ENCODE measurements around the gene RBP3.

RBP3 gene

GRCh38 chr10:47356708-47357107 is 8.5 kb downstream of the RBP3 start:
- Mint-ChIP-seq H3K36me3 (no peaks in the 10 kb centered on the region), H3K4me3 (no peak overlapping the region), H3K27ac (no peak overlapping the region), H3K4me1 (no peaks in the 10 kb centered on the region), H3K9me3 (no peaks in the 10 kb centered on the region)
- ATAC-seq = no peak
- DNase-seq (ENCODE audit: low spot score in 2 of 2) = no peak

- Mint-ChIP-seq H3K27ac (no peak overlapping the region), H3K36me3 (no peaks in the 10 kb centered on the region), H3K4me3 (no peak overlapping the region), H3K9me3 (no peaks in the 10 kb centered on the region), H3K4me1 (no peaks in the 10 kb centered on the region)
- DNase-seq (ENCODE audit: low spot score in 2 of 2) (no peak), ATAC-seq (no peak)
These were observed 9.0 kb downstream of the RBP3 start for GRCh38 chr10:47357131-47357582.

GRCh38 chr10:47357911-47358310 is 9.7 kb downstream of the RBP3 start:
- DNase-seq (ENCODE audit: low spot score in 2 of 2) (no peak), ATAC-seq (no peak)
- Mint-ChIP-seq H3K27ac (no peak overlapping the region), H3K9me3 (no peaks in the 10 kb centered on the region), H3K4me3 (no peak overlapping the region), H3K4me1 (no peaks in the 10 kb centered on the region), H3K36me3 (no peaks in the 10 kb centered on the region)

GRCh38 chr10:47358457-47358856 is 10.3 kb downstream of the RBP3 start:
- no peaks in the 10 kb centered on the region for H3K4me1 Mint-ChIP-seq
- H3K27ac Mint-ChIP-seq = no peak overlapping the region
- H3K4me3 Mint-ChIP-seq = no peak overlapping the region
- DNase-seq (ENCODE audit: low spot score in 2 of 2) (no peak), ATAC-seq (peak; percentile 20)
- no peaks in the 10 kb centered on the region for H3K36me3 Mint-ChIP-seq
- H3K9me3 Mint-ChIP-seq = no peaks in the 10 kb centered on the region

GRCh38 chr10:47359101-47359500 is 10.9 kb downstream of the RBP3 start:
- Mint-ChIP-seq H3K27ac (no peak overlapping the region), H3K36me3 (no peaks in the 10 kb centered on the region), H3K4me3 (no peak overlapping the region), H3K4me1 (no peaks in the 10 kb centered on the region), H3K9me3 (no peaks in the 10 kb centered on the region)
- DNase-seq (ENCODE audit: low spot score in 2 of 2) (no peak), ATAC-seq (no peak)

GRCh38 chr10:47359626-47360418 is 11.7 kb downstream of the RBP3 start:
- H3K4me3 Mint-ChIP-seq = no peak overlapping the region
- DNase-seq (ENCODE audit: low spot score in 2 of 2) (no peak), ATAC-seq (no peak)
- no peaks in the 10 kb centered on the region for H3K9me3 Mint-ChIP-seq
- no peak overlapping the region for H3K27ac Mint-ChIP-seq
- no peaks in the 10 kb centered on the region for H3K36me3 Mint-ChIP-seq
- H3K4me1 Mint-ChIP-seq = no peaks in the 10 kb centered on the region

- no peak overlapping the region for H3K27ac Mint-ChIP-seq
- H3K4me1 Mint-ChIP-seq = no peaks in the 10 kb centered on the region
- ATAC-seq (no peak), DNase-seq (ENCODE audit: low spot score in 2 of 2) (no peak)
- H3K9me3 Mint-ChIP-seq = no peaks in the 10 kb centered on the region
- no peaks in the 10 kb centered on the region for H3K36me3 Mint-ChIP-seq
- no peak overlapping the region for H3K4me3 Mint-ChIP-seq
These were observed 12.4 kb downstream of the RBP3 start for GRCh38 chr10:47360419-47361040.

GRCh38 chr10:47361293-47361692 is 13.1 kb downstream of the RBP3 start:
- peak in 1 of 2 donors; percentile 62 for DNase-seq (ENCODE audit: low spot score in 2 of 2)
- Mint-ChIP-seq H3K4me1 (no peaks in the 10 kb centered on the region), H3K36me3 (no peaks in the 10 kb centered on the region), H3K4me3 (no peak overlapping the region), H3K27ac (no peak overlapping the region), H3K9me3 (no peaks in the 10 kb centered on the region)
- no peak for ATAC-seq

GRCh38 chr10:47362199-47362598 is 14.0 kb downstream of the RBP3 start:
- Mint-ChIP-seq H3K27ac (no peak overlapping the region), H3K4me3 (no peak overlapping the region), H3K4me1 (no peaks in the 10 kb centered on the region), H3K9me3 (no peaks in the 10 kb centered on the region), H3K36me3 (no peaks in the 10 kb centered on the region)
- DNase-seq (ENCODE audit: low spot score in 2 of 2) (no peak), ATAC-seq (no peak)

- Mint-ChIP-seq H3K36me3 (no peaks in the 10 kb centered on the region), H3K27ac (no peak overlapping the region), H3K4me3 (no peak overlapping the region), H3K4me1 (no peaks in the 10 kb centered on the region), H3K9me3 (no peaks in the 10 kb centered on the region)
- ATAC-seq = no peak
- DNase-seq (ENCODE audit: low spot score in 2 of 2) = no peak
These were observed 15.6 kb downstream of the RBP3 start for GRCh38 chr10:47363781-47364180.

GRCh38 chr10:47364366-47364765 is 16.2 kb downstream of the RBP3 start:
- Mint-ChIP-seq H3K36me3 (no peaks in the 10 kb centered on the region), H3K4me3 (no peak overlapping the region), H3K4me1 (no peaks in the 10 kb centered on the region), H3K27ac (no peak overlapping the region), H3K9me3 (no peaks in the 10 kb centered on the region)
- DNase-seq (ENCODE audit: low spot score in 2 of 2) = no peak
- ATAC-seq = no peak

GRCh38 chr10:47364911-47365310 is 16.7 kb downstream of the RBP3 start:
- Mint-ChIP-seq H3K9me3 (no peaks in the 10 kb centered on the region), H3K36me3 (no peaks in the 10 kb centered on the region), H3K4me1 (no peaks in the 10 kb centered on the region), H3K27ac (no peak overlapping the region), H3K4me3 (no peak overlapping the region)
- ATAC-seq (peak; percentile 6), DNase-seq (ENCODE audit: low spot score in 2 of 2) (no peak)

- DNase-seq (ENCODE audit: low spot score in 2 of 2) (no peak), ATAC-seq (peak; percentile 2)
- Mint-ChIP-seq H3K36me3 (no peaks in the 10 kb centered on the region), H3K27ac (no peak overlapping the region), H3K4me3 (no peak overlapping the region), H3K9me3 (no peaks in the 10 kb centered on the region), H3K4me1 (no peaks in the 10 kb centered on the region)
These were observed 17.4 kb downstream of the RBP3 start for GRCh38 chr10:47365431-47366180.

- Mint-ChIP-seq H3K27ac (no peak overlapping the region), H3K4me1 (no peaks in the 10 kb centered on the region), H3K4me3 (no peak overlapping the region), H3K9me3 (no peaks in the 10 kb centered on the region), H3K36me3 (no peaks in the 10 kb centered on the region)
- DNase-seq (ENCODE audit: low spot score in 2 of 2) = no peak
- no peak for ATAC-seq
These were observed 18.0 kb downstream of the RBP3 start for GRCh38 chr10:47366181-47366631.

- Mint-ChIP-seq H3K36me3 (no peaks in the 10 kb centered on the region), H3K9me3 (no peaks in the 10 kb centered on the region), H3K4me1 (no peaks in the 10 kb centered on the region), H3K27ac (no peak overlapping the region), H3K4me3 (no peak overlapping the region)
- DNase-seq (ENCODE audit: low spot score in 2 of 2) = no peak
- no peak for ATAC-seq
These were observed 18.7 kb downstream of the RBP3 start for GRCh38 chr10:47366731-47367460.

Data from stimulated activated effector memory CD8-positive, alpha-beta T cell treated with anti-CD3 and anti-CD28 coated beads, Interleukin-12 subunit alpha, Interleukin-12 subunit beta, amount 100 ng/mL, for 72 hours (primary cell).